ENCODE measurements around the gene NTM. TPM values are rescaled to one million over a fixed set of nuclear protein-coding genes. Genes with fewer than 3 reads are reported as not detected.
A peak's percentile ranks its signal among the peaks of the same experiment; 100 is the strongest.
"Not testable (repeated sequence)": the region's sequence is repeated elsewhere in the genome, so short reads cannot be mapped to it uniquely, and the experiment has no call there.

Gene NTM
- total RNA-seq, result 27.8 TPM
- polyA plus RNA-seq, result 3.8 TPM

DNA sequence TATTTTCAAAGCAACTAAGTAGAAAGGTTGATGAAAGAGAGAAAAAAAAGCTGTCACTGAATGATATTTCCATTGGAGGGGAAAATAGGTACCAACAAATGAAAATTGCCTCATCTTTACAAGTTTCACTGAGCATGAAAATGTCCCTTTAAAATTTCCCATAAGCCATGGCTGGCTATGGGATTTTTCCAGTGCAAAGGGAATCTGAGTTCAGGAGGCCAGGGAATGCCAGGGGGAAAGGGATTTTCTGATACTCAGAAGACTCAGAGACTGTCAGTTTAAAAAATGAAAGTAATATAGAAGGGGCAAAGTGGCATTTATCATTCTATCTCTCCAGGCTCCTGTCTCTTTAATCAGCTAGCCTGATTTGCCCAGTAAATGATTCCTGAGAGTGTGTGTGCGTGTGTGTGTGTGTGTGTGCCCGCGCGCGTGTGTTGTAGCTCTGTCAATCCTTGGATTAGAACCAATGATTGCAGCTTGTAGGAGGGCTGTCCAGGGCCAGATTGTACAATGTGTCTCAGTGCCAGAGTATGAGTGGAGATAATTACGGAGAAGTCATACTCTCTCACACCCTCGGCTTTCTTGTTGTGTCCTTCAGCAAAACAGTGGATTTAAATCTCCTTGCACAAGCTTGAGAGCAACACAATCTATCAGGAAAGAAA is at the start of gene NTM:
Gene NTM, plus strand, starts transcription at position 526 of the 662 bp plus-strand sequence.
- WGBS, result 21% methylated on average over 7 of the region's 7 CpGs
- DNase-seq (ENCODE audit: extremely low spot score), result peak; percentile 8
- Histone ChIP-seq H3K4me1 (ENCODE audit: insufficient read depth) (no peaks in the 10 kb centered on the region), H3K4me3 (ENCODE audit: low read depth, low read length) (no peak within 1 kb of the TSS), H3K27ac (ENCODE audit: low read depth) (no peak within 1 kb of the TSS), H3K36me3 (ENCODE audit: insufficient read depth) (no peaks in the 10 kb centered on the region)

DNA sequence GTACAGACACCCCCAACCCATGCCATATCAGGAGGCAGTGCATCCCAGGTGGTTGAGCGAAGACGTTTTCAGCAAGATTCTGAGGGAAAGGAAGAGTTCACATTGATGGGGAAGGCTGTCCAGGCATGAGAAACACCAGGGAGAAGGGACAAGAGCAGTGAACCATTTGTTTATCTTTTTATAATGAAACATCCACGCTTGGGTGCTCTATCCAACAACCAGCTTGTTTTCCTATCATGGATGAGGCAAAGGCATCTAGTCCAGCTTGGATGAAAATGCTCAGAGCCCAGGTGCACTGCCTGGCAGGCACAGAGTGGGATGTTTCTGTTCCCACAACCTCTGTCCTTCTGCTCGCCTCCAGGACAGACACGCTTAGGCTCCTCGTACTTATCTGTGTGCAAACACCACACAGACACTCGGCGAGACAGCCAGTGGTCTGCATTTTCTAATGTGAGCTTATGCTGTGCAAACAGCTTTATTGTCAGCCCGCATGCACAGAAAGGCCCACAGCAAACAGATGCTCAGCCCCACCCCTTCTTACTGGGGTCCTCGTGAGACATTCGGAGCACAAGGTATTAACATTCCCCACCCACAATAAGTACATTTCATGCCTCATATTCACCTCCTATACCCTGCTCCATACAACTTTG is 45.4 kb upstream of the NTM start:
- WGBS, result 46% methylated on average over 11 of the region's 11 CpGs
- Histone ChIP-seq H3K4me1 (ENCODE audit: insufficient read depth) (no peaks in the 10 kb centered on the region), H3K4me3 (ENCODE audit: low read depth, low read length) (no peak overlapping the region), H3K27ac (ENCODE audit: low read depth) (no peak overlapping the region), H3K36me3 (ENCODE audit: insufficient read depth) (no peaks in the 10 kb centered on the region)
- no peak for DNase-seq (ENCODE audit: extremely low spot score)

DNA sequence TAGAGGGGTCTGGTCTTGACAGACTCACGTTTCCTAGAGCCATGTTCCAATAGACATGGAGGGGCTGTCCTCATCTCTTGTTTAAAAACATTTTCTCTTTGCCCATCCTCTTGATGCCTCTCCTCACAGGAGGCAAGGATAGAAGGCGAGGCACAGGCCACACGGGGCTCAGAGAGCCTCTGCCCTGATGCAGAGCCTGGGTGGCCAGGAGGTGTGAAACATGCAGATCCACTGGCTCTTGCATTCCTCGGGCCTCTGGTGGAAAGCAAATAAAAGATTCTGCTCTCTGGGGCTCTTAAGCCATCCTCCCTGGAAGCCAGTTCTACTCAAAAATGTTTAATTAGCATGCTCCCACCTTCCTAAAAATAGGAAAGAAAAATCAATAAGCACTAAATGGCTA is 43.6 kb upstream of the NTM start:
- H3K36me3 ChIP-seq (ENCODE audit: insufficient read depth), result no peaks in the 10 kb centered on the region
- DNase-seq (ENCODE audit: extremely low spot score), result no peak
- H3K4me3 ChIP-seq (ENCODE audit: low read depth, low read length), result no peak overlapping the region
- 36% methylated on average over 4 of the region's 4 CpGs for WGBS
- no peak overlapping the region for H3K27ac ChIP-seq (ENCODE audit: low read depth)
- H3K4me1 ChIP-seq (ENCODE audit: insufficient read depth), result no peaks in the 10 kb centered on the region

DNA sequence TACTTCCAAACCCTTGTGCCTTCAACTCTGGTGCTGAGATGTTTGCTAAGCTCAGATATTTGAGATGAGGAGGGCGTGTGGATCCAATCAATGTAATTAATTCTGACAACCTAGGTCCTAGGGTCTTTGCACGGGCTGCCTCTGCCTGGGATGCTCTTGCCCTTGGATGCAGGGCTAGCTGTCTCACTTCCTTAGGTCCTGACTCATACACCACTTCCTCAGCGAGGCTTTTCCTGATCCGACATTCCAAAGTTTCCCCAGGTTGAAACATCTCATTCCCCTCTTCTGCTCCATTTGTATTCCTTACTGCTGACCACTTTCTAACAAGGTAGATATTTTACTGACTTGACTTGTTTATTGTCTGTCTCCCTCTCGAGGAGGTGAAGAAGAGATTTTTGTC is 43.0 kb upstream of the NTM start:
- DNase-seq (ENCODE audit: extremely low spot score), result no peak
- WGBS, result 56% methylated on average over 5 of the region's 5 CpGs
- Histone ChIP-seq H3K27ac (ENCODE audit: low read depth) (no peak overlapping the region), H3K4me1 (ENCODE audit: insufficient read depth) (no peaks in the 10 kb centered on the region), H3K36me3 (ENCODE audit: insufficient read depth) (no peaks in the 10 kb centered on the region), H3K4me3 (ENCODE audit: low read depth, low read length) (no peak overlapping the region)

DNA sequence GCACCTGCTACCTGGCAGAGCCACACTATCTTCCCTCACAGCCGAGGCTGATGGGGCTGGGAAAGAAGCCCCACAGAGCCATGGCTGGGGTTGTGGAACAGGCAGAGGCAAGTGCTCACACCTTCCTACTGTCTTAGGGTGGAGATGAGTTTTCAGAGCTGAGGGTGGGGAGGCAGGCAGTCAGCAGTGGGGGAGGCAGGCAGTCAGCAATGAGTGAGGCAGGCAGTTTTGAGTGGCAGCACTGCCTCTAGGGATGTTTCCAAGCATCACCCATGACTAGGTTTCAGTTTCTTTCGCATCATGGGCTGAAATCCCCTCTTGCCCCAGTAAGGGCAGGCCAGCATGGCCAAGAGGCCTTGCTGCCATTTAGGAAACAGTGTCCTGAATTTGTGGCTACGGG is 41.6 kb upstream of the NTM start:
- H3K36me3 ChIP-seq (ENCODE audit: insufficient read depth), result no peaks in the 10 kb centered on the region
- no peak overlapping the region for H3K4me3 ChIP-seq (ENCODE audit: low read depth, low read length)
- DNase-seq (ENCODE audit: extremely low spot score), result no peak
- 89% methylated on average over 3 of the region's 3 CpGs for WGBS
- H3K4me1 ChIP-seq (ENCODE audit: insufficient read depth), result no peaks in the 10 kb centered on the region
- H3K27ac ChIP-seq (ENCODE audit: low read depth), result no peak overlapping the region

DNA sequence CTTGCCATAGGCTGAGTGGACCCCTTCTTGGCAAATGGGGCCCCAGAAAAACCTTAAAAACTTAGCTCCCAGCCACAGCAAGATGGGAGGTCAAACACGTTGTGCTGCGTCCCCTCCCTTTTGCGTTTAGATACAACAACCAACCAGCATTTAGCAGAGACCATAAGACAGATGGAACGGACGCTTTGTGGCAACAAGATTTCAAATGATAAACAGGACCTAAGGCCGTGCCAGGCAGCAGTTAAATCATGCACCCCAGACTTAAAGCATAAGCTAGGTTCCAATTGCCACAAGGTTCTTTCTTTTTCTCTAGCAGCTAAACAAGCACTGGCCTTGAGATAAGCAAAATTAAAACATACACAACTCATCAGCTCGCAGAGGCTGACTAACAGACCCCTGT is 39.4 kb upstream of the NTM start:
- 38% methylated on average over 7 of the region's 7 CpGs for WGBS
- Histone ChIP-seq H3K4me3 (ENCODE audit: low read depth, low read length) (no peak overlapping the region), H3K36me3 (ENCODE audit: insufficient read depth) (no peaks in the 10 kb centered on the region), H3K27ac (ENCODE audit: low read depth) (no peak overlapping the region), H3K4me1 (ENCODE audit: insufficient read depth) (no peaks in the 10 kb centered on the region)
- DNase-seq (ENCODE audit: extremely low spot score), result no peak

DNA sequence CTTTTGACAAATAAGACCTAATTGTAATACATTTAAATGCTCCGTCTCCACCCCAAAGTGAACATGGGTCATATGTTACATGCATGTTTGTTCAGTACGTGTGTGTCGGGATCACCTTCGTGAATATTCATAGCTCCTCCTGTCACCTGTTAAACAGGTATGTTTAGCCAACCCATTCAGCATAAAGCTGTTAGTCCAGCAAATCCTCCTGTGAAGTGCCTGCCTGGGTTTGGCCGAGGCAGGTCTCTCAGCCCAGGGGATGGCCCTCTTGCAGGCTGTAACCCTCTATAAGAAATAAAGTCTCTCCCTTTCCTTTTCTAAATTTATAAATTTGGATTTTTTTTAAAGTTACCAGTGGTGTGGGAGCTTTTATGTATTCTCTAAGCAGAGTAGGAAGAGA is 38.9 kb upstream of the NTM start:
- Histone ChIP-seq H3K4me3 (ENCODE audit: low read depth, low read length) (no peak overlapping the region), H3K36me3 (ENCODE audit: insufficient read depth) (no peaks in the 10 kb centered on the region), H3K4me1 (ENCODE audit: insufficient read depth) (no peaks in the 10 kb centered on the region), H3K27ac (ENCODE audit: low read depth) (no peak overlapping the region)
- DNase-seq (ENCODE audit: extremely low spot score), result no peak
- 78% methylated on average over 5 of the region's 5 CpGs for WGBS

DNA sequence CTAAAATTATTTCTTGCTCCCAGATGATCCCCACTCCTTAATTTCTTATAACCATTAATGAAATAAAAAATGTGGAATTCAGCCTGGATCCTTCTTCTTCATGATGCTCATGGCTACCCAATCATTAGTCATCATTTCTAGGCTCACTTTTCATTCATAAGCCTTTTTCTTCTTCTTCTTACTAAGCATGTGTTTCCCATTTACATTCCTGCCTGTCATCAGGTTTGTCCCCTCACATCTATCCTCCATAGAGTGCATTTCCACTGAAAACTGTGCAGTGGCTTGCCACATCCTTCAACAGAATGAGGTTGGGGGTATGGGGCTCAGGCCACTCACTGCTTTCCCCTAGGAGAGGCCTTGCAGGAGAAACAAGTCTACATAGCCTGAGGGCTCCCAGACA is 35.8 kb upstream of the NTM start:
- Histone ChIP-seq H3K36me3 (ENCODE audit: insufficient read depth) (no peaks in the 10 kb centered on the region), H3K27ac (ENCODE audit: low read depth) (no peak overlapping the region)
- DNase-seq (ENCODE audit: extremely low spot score), result no peak

DNA sequence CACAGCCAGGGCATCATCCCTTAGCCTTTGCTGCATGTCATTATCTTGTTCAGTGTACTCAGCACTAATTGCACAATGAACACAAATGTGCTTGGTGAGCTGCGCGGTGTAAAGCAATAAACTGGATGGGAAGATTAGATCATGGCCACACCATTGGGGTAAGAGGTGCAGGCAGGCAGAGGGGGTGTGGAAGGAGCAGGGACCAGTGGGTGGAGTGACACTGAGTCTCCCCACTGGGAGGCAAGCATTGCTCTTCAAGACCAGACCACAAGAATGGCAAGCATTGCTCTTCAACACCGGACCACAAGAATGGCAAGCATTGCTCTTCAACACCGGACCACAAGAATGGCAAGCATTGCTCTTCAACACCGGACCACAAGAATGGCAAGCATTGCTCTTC is 28.5 kb upstream of the NTM start:
- not testable (repeated sequence) for H3K27ac ChIP-seq (ENCODE audit: low read depth)

More for the DNA sequence above, 35.8 kb upstream of the NTM start:
- Histone ChIP-seq H3K4me3 (ENCODE audit: low read depth, low read length) (no peak overlapping the region), H3K4me1 (ENCODE audit: insufficient read depth) (no peaks in the 10 kb centered on the region)

DNA sequence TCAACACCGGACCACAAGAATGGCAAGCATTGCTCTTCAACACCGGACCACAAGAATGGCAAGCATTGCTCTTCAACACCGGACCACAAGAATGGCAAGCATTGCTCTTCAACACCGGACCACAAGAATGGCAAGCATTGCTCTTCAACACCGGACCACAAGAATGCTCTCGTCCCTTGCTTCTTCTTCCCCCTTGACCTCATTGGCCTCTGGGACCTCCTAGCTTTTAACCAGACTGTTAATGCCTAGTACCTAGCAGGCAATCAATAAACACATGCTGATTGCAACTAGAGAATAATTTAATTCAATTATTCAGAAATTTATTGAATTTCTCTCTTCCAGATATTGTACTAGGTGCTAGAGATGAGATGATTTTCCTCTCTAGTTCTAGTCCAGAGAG is 28.0 kb upstream of the NTM start:
- not testable (repeated sequence) for H3K36me3 ChIP-seq (ENCODE audit: insufficient read depth); DNase-seq (ENCODE audit: extremely low spot score); H3K4me3 ChIP-seq (ENCODE audit: low read depth, low read length); H3K4me1 ChIP-seq (ENCODE audit: insufficient read depth); H3K27ac ChIP-seq (ENCODE audit: low read depth)
- WGBS, result 86% methylated on average over 3 of the region's 6 CpGs

More for the DNA sequence above, 28.5 kb upstream of the NTM start:
- H3K4me1 ChIP-seq (ENCODE audit: insufficient read depth); H3K36me3 ChIP-seq (ENCODE audit: insufficient read depth); H3K4me3 ChIP-seq (ENCODE audit: low read depth, low read length); DNase-seq (ENCODE audit: extremely low spot score): not testable (repeated sequence)
- 69% methylated on average over 4 of the region's 5 CpGs for WGBS

DNA sequence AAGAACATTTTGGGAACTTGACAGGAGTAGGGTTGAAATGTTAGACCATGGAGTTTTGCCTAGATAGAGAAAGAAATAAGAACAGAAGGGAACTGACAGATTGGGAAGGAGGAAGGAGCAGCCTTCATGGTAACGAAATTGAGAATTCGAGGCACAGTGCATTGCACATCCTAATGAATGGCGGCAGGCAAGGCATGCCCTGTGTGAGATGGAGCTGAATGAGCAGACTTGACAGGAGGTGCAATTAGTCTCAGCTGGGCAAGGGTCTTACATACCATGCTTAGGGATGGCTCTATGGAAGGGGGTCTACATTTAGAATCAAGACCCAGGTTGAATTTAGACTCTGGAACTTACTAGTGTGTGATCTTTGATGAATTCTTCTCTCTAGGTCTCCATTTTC is 25.0 kb upstream of the NTM start:
- no peak for DNase-seq (ENCODE audit: extremely low spot score)
- H3K27ac ChIP-seq (ENCODE audit: low read depth), result no peak overlapping the region
- 93% methylated on average over 3 of the region's 3 CpGs for WGBS
- H3K36me3 ChIP-seq (ENCODE audit: insufficient read depth), result no peaks in the 10 kb centered on the region
- H3K4me1 ChIP-seq (ENCODE audit: insufficient read depth), result no peaks in the 10 kb centered on the region
- H3K4me3 ChIP-seq (ENCODE audit: low read depth, low read length), result no peak overlapping the region

DNA sequence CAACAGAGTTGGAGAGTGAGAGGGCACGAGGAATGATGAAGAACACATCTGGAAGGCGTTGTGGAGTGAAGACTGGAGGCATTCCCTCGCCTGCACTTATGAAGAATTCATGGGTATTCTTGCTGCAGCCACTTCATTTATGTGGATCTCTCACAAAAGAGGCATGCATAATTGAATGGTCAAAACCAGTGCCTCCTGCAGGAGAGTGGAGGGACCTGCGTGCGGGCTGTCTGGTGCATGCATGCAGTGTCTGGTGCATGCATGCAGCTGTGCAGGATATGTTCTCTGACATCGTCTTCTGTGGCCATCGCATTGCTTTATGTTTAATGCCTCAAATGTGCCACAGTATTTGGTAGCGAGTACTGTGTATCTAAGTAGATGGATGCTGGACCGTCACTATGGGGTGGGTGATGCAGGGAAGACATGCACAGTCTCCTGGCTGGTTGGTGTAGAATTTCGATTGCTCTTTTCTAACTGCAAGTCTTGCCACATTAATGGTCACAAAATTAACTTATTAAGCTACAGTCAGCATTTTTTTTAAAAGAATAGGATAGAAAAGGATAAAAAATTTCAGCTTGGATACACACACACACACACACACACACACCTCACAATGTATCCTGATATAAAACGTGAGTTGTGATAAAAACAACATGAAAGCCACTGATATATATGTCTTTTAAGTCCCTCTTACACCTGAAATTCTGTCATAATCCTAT is 20.9 kb upstream of the NTM start:
- no peaks in the 10 kb centered on the region for H3K4me1 ChIP-seq (ENCODE audit: insufficient read depth)
- WGBS, result 76% methylated on average over 11 of the region's 11 CpGs
- no peak for DNase-seq (ENCODE audit: extremely low spot score)
- no peak overlapping the region for H3K4me3 ChIP-seq (ENCODE audit: low read depth, low read length)
- no peaks in the 10 kb centered on the region for H3K36me3 ChIP-seq (ENCODE audit: insufficient read depth)
- H3K27ac ChIP-seq (ENCODE audit: low read depth), result no peak overlapping the region

DNA sequence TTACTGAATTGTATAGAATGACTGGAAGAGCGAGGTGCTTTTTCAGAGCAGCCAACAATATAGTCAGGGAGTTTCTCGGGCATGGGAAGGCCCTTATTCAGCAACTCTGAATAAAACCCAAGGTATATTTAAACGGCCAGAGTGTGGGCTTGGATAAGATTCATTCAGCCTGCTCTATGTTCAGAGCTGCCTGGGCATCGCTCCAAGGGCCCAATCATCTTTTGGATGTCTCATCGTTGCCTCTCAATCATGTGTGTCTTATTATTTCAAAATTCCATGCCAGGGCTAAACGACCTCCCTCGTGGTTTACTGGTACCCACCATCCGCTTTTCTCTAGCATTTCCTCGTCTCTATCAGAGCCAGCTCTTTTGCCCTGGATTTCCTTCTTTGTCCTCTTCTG is 19.5 kb upstream of the NTM start:
- WGBS, result 76% methylated on average over 9 of the region's 9 CpGs
- no peaks in the 10 kb centered on the region for H3K36me3 ChIP-seq (ENCODE audit: insufficient read depth)
- H3K27ac ChIP-seq (ENCODE audit: low read depth), result no peak overlapping the region
- H3K4me3 ChIP-seq (ENCODE audit: low read depth, low read length), result no peak overlapping the region
- no peaks in the 10 kb centered on the region for H3K4me1 ChIP-seq (ENCODE audit: insufficient read depth)
- no peak for DNase-seq (ENCODE audit: extremely low spot score)

DNA sequence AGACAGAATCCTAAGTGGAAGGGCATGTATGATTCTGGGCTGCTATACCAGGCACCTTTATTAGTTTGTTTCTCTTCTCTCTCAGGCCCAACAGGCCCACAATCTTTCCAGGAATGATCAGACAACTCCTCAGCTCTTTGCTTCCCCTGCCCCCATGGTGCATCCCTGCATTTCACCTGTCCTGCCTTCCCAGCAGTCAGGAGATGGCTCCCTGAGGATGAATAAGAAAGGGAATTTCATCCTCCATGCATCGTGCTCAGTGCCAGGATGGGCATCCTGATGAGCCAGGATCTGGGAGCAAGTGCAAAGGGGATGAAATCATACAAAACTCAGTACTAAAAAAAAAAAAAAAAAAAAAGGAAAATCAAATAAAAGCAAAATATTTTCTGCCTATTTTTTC is 18.6 kb upstream of the NTM start:
- H3K4me3 ChIP-seq (ENCODE audit: low read depth, low read length), result no peak overlapping the region
- 20% methylated on average over 1 of the region's 1 CpG for WGBS
- H3K4me1 ChIP-seq (ENCODE audit: insufficient read depth), result no peaks in the 10 kb centered on the region
- H3K27ac ChIP-seq (ENCODE audit: low read depth), result no peak overlapping the region
- no peak for DNase-seq (ENCODE audit: extremely low spot score)
- no peaks in the 10 kb centered on the region for H3K36me3 ChIP-seq (ENCODE audit: insufficient read depth)
